ENCODE results near the gene FIGNL2. TPM values are rescaled to one million over a fixed set of nuclear protein-coding genes. Genes with fewer than 3 reads are reported as not detected.

FIGNL2 gene, protein sequence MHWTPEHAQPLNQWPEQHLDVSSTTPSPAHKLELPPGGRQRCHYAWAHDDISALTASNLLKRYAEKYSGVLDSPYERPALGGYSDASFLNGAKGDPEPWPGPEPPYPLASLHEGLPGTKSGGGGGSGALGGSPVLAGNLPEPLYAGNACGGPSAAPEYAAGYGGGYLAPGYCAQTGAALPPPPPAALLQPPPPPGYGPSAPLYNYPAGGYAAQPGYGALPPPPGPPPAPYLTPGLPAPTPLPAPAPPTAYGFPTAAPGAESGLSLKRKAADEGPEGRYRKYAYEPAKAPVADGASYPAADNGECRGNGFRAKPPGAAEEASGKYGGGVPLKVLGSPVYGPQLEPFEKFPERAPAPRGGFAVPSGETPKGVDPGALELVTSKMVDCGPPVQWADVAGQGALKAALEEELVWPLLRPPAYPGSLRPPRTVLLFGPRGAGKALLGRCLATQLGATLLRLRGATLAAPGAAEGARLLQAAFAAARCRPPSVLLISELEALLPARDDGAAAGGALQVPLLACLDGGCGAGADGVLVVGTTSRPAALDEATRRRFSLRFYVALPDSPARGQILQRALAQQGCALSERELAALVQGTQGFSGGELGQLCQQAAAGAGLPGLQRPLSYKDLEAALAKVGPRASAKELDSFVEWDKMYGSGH
- total RNA-seq (1 to 10 TPM in 6 of 7 donors, under 1 TPM in 1; 0.83 to 3.0 (median 1.6) TPM), polyA plus RNA-seq (under 1 TPM; 0.20 to 0.51 (median 0.20) TPM)
- long read RNA-seq, donor 1: 0 reads
- long read RNA-seq, donor 2, full-length matches to known transcripts: 1 of 1 reads
- long read RNA-seq, donor 2, partial matches to known transcripts: 0 of 1 reads
- long read RNA-seq, donor 2, other reads (novel, unspliced or antisense): 0 of 1 reads

- no peaks in the 10 kb centered on the region for H3K9me3 ChIP-seq
- peak within 1 kb of the TSS; percentile 45 to 74 (median 48) for H3K4me3 ChIP-seq
- H3K4me1 ChIP-seq: peaks cover 18 to 62% (median 40%) of the 10 kb centered on the region in 6 donors
- TF ChIP-seq POLR2AphosphoS5 (IDR thresholded peaks at IDR 0.05) (no peak), POLR2A (IDR thresholded peaks at IDR 0.05) (no peak), CTCF (IDR thresholded peaks at IDR 0.05 in 8 of 11, conservative IDR thresholded peaks at IDR 0.05 in 3 of 11) (no peak)
- DNase-seq: no peak
- intact Hi-C loops (cut with DNase I; ENCODE audit: low total_unique reads): no loop called here
- H3K36me3 ChIP-seq: no peaks in the 10 kb centered on the region
- H3K27ac ChIP-seq: peak within 1 kb of the TSS; percentile 53 to 83 (median 76)
- H3K27me3 ChIP-seq (replicated peaks in 1 of 7): peaks cover 0 to 79% (median 31%) of the 10 kb centered on the region in 7 donors
- 0 to 21% (median 6%) methylated on average over 1 to 51 of the region's 51 CpGs for WGBS, 5 donors
Measured at GRCh38 chr12:51848326-51848727, at the start of gene FIGNL2. TSS of gene FIGNL2 (minus strand) at chr12:51848718. CDS start at chr12:51822413, 26,305 bp downstream.

DNA sequence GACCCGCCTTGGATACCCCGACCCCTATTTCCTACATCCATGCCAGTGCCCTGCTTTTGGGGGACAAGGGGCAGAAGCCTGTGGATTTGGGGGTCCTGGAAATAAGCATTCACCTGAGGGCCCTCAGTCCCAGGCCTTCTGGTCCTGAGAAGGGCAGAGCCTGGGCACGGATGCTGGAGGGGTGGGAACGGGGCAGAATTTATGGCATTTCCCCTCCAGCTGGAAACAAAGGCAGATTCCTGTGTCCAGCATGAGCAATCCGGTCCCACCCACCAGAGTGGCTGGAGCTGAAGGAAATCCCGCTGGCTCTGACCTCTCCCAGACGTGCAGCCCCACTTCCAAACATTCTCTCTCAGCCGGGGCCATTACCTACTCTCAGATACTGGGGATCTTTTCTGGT lies 48.7 kb upstream of the FIGNL2 start:
- H3K27ac ChIP-seq: peak overlapping the region in 6 of 8 donors; percentile 4 to 65 (median 33)
- H3K4me1 ChIP-seq: peaks cover 0 to 49% (median 22%) of the 10 kb centered on the region in 6 donors
- no peaks in the 10 kb centered on the region for H3K9me3 ChIP-seq
- H3K4me3 ChIP-seq: no peak overlapping the region
- TF ChIP-seq POLR2A (IDR thresholded peaks at IDR 0.05): no peak
- peak in 2 of 3 donors; percentile 31 to 52 for TF ChIP-seq POLR2AphosphoS5 (IDR thresholded peaks at IDR 0.05)
- no peak for TF ChIP-seq CTCF (IDR thresholded peaks at IDR 0.05 in 8 of 11, conservative IDR thresholded peaks at IDR 0.05 in 3 of 11)
- 58 to 74% (median 64%) methylated on average over 8 of the region's 8 CpGs for WGBS, 5 donors
- peaks cover 0 to 4% (median 0%) of the 10 kb centered on the region in 7 donors for H3K27me3 ChIP-seq (replicated peaks in 1 of 7)
- H3K36me3 ChIP-seq: no peaks in the 10 kb centered on the region
- intact Hi-C loops (cut with DNase I; ENCODE audit: low total_unique reads): loop anchor here (2.0 kb wide), 1 partner anchor 84 kb away; no protein-coding TSS in a partner anchor
- peak; percentile 66 for DNase-seq

- DNase-seq: no peak
- Histone ChIP-seq H3K27ac (peak overlapping the region in 2 of 8 donors; percentile 56 to 65), H3K4me1 (peaks cover 0 to 49% (median 22%) of the 10 kb centered on the region in 6 donors), H3K4me3 (no peak overlapping the region), H3K36me3 (no peaks in the 10 kb centered on the region), H3K27me3 (replicated peaks in 1 of 7) (peaks cover 0 to 4% (median 0%) of the 10 kb centered on the region in 7 donors), H3K9me3 (no peaks in the 10 kb centered on the region)
- 64 to 92% (median 79%) methylated on average over 3 of the region's 3 CpGs for WGBS, 5 donors
- intact Hi-C loops (cut with DNase I; ENCODE audit: low total_unique reads): loop anchor here (2.0 kb wide), 1 partner anchor 85 kb away; no protein-coding TSS in a partner anchor
- no peak for TF ChIP-seq CTCF (IDR thresholded peaks at IDR 0.05 in 8 of 11, conservative IDR thresholded peaks at IDR 0.05 in 3 of 11)
Measured at GRCh38 chr12:51896236-51896635, 47.7 kb upstream of the FIGNL2 start.

Measured in spleen (tissue), 13 donors.